ENCODE measurements around the gene THAP3. TPM values are rescaled to one million over a fixed set of nuclear protein-coding genes. Genes with fewer than 3 reads are reported as not detected.

THAP3 gene, protein sequence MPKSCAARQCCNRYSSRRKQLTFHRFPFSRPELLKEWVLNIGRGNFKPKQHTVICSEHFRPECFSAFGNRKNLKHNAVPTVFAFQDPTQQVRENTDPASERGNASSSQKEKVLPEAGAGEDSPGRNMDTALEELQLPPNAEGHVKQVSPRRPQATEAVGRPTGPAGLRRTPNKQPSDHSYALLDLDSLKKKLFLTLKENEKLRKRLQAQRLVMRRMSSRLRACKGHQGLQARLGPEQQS
- total RNA-seq (ENCODE audit: unreplicated experiment), result 13.5 TPM
- long read RNA-seq, partial matches to known transcripts, result 2 of 9 reads
- long read RNA-seq, other reads (novel, unspliced or antisense), result 1 of 9 reads

DNA sequence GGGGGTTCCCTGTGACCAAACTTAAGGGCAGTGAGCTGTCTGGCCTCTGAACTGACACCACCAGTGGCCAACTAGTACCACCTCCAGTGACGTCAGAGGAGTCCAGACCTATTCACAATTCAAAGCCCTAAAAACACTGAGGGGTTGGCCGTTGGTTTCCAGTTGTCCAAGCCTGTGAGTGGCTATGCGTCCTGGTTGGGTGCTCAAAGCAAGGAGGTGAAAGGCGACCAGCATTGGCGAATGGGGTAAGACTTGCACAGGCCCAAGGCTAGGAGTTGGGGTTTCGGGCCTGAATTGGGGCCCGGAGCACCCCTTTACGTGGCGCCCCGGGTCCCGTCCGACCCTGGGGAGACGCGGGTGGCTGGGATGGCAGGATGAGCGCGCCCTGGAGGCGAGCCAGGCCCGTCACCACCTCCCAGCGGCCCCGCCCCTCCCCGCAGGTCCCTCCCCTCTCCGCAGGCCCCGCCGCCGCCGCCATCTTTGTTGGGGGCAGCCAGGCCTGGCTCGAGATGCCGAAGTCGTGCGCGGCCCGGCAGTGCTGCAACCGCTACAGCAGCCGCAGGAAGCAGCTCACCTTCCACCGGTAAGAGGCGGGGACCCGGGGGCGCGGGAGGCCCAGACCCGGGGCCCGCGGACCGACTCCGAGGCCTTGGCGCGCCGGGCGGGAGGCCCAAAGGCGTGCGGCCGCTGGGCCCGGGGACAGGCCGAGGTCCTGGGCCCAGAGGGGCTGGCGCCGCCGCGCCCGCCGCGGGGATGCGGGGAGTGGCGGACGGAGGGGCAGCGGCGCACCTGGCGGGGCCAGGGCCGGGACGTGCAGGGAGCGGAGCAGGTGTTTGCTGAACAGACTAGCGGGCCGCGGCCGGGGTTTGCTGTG, at the start of gene THAP3:
TSS of gene THAP3 (plus strand) at position 159 of the 874 bp plus-strand sequence. CDS start at position 510, 351 bp downstream.
- Mint-ChIP-seq H3K4me3 (ENCODE audit: unreplicated experiment) (peak within 1 kb of the TSS; percentile 95), H3K27me3 (ENCODE audit: unreplicated experiment) (peaks cover 5% of the 10 kb centered on the region), H3K36me3 (ENCODE audit: low read depth, unreplicated experiment) (peaks cover 31% of the 10 kb centered on the region), H3K27ac (ENCODE audit: unreplicated experiment) (peak within 1 kb of the TSS; percentile 80), H3K4me1 (ENCODE audit: unreplicated experiment) (peaks cover 4% of the 10 kb centered on the region), H3K9me3 (ENCODE audit: unreplicated experiment) (no peaks in the 10 kb centered on the region)
- DNase-seq (ENCODE audit: low spot score), result peak; percentile 89
- TF ChIP-seq, protein P1, sequence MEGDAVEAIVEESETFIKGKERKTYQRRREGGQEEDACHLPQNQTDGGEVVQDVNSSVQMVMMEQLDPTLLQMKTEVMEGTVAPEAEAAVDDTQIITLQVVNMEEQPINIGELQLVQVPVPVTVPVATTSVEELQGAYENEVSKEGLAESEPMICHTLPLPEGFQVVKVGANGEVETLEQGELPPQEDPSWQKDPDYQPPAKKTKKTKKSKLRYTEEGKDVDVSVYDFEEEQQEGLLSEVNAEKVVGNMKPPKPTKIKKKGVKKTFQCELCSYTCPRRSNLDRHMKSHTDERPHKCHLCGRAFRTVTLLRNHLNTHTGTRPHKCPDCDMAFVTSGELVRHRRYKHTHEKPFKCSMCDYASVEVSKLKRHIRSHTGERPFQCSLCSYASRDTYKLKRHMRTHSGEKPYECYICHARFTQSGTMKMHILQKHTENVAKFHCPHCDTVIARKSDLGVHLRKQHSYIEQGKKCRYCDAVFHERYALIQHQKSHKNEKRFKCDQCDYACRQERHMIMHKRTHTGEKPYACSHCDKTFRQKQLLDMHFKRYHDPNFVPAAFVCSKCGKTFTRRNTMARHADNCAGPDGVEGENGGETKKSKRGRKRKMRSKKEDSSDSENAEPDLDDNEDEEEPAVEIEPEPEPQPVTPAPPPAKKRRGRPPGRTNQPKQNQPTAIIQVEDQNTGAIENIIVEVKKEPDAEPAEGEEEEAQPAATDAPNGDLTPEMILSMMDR (IDR thresholded peaks at IDR 0.05; ENCODE audit: unreplicated experiment), result no peak

DNA sequence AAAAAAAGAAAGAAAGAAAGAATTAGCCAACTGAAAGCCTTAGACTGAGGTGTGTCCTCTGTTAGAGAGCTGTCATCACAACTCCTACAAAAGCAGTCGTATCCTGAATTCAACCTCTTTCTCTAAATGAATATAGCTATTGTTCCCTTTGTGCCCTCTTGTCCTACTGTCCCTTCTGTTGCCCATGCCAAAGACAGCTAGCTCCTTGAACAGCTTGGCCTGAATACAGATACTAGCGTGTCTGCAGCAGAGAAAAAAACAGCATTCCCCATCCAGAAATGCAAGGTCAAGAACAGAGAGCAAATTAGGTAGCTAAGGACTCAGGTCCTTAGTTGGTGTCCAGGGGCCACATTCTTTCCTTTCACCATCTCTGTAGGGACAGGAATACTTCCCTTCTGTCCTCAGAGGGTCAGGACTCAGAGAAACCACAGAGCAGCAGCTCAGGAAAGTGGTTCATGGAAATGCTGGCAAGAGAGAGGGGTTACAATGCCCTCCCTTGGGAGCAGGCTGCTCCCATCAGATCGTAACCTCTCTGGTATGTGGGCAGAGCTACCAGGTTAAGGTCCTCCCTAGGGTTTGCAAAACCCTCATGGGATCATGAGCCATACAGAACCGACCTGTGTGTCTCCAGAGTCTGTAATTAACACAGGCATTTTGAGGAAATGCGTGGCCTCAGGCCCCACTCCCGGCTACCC, 46.7 kb upstream of the THAP3 start:
- no peaks in the 10 kb centered on the region for H3K9me3 Mint-ChIP-seq (ENCODE audit: unreplicated experiment)
- H3K36me3 Mint-ChIP-seq (ENCODE audit: low read depth, unreplicated experiment), result no peaks in the 10 kb centered on the region
- TF ChIP-seq, protein P1 (IDR thresholded peaks at IDR 0.05; ENCODE audit: unreplicated experiment), result no peak
- peak overlapping the region; percentile 64 for H3K27ac Mint-ChIP-seq (ENCODE audit: unreplicated experiment)
- H3K4me1 Mint-ChIP-seq (ENCODE audit: unreplicated experiment), result peaks cover 10% of the 10 kb centered on the region
- H3K4me3 Mint-ChIP-seq (ENCODE audit: unreplicated experiment), result no peak overlapping the region
- H3K27me3 Mint-ChIP-seq (ENCODE audit: unreplicated experiment), result peaks cover 9% of the 10 kb centered on the region
- DNase-seq (ENCODE audit: low spot score), result no peak

DNA sequence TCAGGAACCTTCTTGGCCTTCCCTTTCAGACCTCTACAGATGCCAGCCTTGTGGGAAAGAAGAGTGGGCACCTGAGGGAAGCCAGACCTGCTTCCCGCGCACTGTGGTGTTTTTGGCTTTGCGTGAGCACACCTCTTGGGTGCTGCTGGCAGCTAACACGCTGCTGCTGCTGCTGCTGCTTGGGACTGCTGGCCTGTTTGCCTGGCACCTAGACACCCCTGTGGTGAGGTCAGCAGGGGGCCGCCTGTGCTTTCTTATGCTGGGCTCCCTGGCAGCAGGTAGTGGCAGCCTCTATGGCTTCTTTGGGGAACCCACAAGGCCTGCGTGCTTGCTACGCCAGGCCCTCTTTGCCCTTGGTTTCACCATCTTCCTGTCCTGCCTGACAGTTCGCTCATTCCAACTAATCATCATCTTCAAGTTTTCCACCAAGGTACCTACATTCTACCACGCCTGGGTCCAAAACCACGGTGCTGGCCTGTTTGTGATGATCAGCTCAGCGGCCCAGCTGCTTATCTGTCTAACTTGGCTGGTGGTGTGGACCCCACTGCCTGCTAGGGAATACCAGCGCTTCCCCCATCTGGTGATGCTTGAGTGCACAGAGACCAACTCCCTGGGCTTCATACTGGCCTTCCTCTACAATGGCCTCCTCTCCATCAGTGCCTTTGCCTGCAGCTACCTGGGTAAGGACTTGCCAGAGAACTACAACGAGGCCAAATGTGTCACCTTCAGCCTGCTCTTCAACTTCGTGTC, 45.9 kb upstream of the THAP3 start:
- Mint-ChIP-seq H3K36me3 (ENCODE audit: low read depth, unreplicated experiment) (no peaks in the 10 kb centered on the region), H3K4me1 (ENCODE audit: unreplicated experiment) (peaks cover 10% of the 10 kb centered on the region), H3K9me3 (ENCODE audit: unreplicated experiment) (no peaks in the 10 kb centered on the region), H3K4me3 (ENCODE audit: unreplicated experiment) (peak overlapping the region; percentile 97), H3K27ac (ENCODE audit: unreplicated experiment) (peak overlapping the region; percentile 94), H3K27me3 (ENCODE audit: unreplicated experiment) (peaks cover 9% of the 10 kb centered on the region)
- TF ChIP-seq, protein P1 (IDR thresholded peaks at IDR 0.05; ENCODE audit: unreplicated experiment), result no peak
- no peak for DNase-seq (ENCODE audit: low spot score)

DNA sequence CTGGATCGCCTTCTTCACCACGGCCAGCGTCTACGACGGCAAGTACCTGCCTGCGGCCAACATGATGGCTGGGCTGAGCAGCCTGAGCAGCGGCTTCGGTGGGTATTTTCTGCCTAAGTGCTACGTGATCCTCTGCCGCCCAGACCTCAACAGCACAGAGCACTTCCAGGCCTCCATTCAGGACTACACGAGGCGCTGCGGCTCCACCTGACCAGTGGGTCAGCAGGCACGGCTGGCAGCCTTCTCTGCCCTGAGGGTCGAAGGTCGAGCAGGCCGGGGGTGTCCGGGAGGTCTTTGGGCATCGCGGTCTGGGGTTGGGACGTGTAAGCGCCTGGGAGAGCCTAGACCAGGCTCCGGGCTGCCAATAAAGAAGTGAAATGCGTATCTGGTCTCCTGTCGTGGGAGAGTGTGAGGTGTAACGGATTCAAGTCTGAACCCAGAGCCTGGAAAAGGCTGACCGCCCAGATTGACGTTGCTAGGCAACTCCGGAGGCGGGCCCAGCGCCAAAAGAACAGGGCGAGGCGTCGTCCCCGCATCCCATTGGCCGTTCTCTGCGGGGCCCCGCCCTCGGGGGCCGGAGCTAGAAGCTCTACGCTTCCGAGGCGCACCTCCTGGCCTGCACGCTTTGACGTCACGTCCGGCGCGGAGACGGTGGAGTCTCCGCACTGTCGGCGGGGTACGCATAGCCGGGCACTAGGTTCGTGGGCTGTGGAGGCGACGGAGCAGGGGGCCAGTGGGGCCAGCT, 45.1 kb upstream of the THAP3 start, which contains the start of gene ZBTB48:
TSS of gene ZBTB48 (plus strand) at position 621 of the 745 bp plus-strand sequence. CDS start 616 bp downstream, outside the sequence.
- Mint-ChIP-seq H3K27me3 (ENCODE audit: unreplicated experiment) (peaks cover 9% of the 10 kb centered on the region), H3K36me3 (ENCODE audit: low read depth, unreplicated experiment) (peaks cover 1% of the 10 kb centered on the region)

More for the DNA sequence above, 45.1 kb upstream of the THAP3 start, which contains the start of gene ZBTB48:
- TF ChIP-seq, protein P1 (IDR thresholded peaks at IDR 0.05; ENCODE audit: unreplicated experiment), result no peak
- DNase-seq (ENCODE audit: low spot score), result peak; percentile 97
- H3K4me3 Mint-ChIP-seq (ENCODE audit: unreplicated experiment), result peak within 1 kb of the TSS; percentile 97
- H3K27ac Mint-ChIP-seq (ENCODE audit: unreplicated experiment), result peak within 1 kb of the TSS; percentile 94
- H3K4me1 Mint-ChIP-seq (ENCODE audit: unreplicated experiment), result peaks cover 12% of the 10 kb centered on the region
- no peaks in the 10 kb centered on the region for H3K9me3 Mint-ChIP-seq (ENCODE audit: unreplicated experiment)

Data from endothelial cell (in vitro differentiated cells).